ENCODE measurements around the gene CTLA4.

CTLA4 gene

GRCh38 chr2:203915256-203915655, 47.7 kb downstream of the CTLA4 start:
- no peak overlapping the region for H3K4me3 ChIP-seq (ENCODE audit: low read depth, low read length)
- no peak for TF ChIP-seq CTCF (conservative IDR thresholded peaks at IDR 0.05; ENCODE audit: low read depth, low read length)
- DNase-seq (ENCODE audit: low read depth) = no peak

DNA sequence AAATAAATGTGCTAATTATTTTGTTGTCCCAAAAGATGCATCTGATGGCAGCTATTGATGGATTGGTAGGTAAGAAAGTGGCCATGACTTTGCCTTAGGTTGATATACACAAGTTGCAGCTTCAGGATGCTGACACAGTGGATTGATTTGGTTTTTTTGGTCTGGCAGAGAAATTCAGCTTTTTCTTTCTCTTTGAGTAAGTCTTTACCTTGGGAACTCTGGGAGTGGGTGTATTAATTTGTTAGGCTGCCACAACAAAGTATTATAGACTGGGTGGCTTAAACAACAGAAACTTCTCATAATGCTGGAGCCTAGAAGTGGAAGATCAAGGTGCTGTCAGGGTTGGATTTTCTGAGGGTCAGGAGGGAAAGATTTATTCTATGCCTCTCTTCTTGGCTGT, 49.2 kb downstream of the CTLA4 start:
- TF ChIP-seq CTCF (conservative IDR thresholded peaks at IDR 0.05; ENCODE audit: low read depth, low read length) = no peak
- no peak overlapping the region for H3K4me3 ChIP-seq (ENCODE audit: low read depth, low read length)
- DNase-seq (ENCODE audit: low read depth) = no peak

DNA sequence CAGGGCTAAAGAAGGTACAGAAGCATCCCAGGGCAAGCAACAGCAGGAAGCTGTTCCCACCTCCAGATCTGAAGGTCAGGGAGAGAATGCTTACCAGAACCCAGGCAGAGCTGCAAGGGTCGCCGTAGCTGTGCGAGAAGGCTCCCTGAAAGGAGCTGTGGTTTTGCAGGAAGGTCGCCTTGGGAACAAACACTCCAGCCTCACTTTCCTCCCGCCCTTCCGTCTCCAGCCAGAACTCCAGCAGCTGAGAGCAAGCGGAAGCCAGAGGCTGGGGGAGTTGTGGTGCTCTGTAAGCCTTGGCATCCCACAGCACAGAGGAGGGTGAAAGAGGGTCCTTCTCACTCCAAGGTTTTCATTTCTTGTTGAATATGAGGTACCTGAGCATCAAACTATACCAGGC, 50.7 kb downstream of the CTLA4 start:
- no peak for DNase-seq (ENCODE audit: low read depth)
- H3K4me3 ChIP-seq (ENCODE audit: low read depth, low read length) = no peak overlapping the region
- TF ChIP-seq CTCF (conservative IDR thresholded peaks at IDR 0.05; ENCODE audit: low read depth, low read length) = no peak

DNA sequence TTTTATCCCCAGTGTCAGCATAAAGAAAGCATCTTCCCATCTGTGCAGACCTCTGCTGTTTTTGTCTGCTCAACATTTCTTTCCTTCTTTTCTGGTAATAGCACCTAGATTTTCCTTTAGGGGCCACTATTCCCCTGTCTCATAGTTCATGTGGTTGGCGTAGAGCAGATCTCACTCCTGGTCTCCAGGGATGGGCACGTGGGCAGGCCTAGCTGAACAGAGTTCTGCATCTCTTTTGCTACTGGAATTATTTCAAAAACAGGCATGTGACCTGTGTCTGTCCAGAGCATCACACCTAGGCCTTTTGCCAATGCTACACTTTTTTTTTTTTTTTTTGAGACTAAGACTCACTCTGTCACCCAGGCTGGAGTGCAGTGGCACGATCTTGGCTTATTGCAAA, 51.3 kb downstream of the CTLA4 start:
- no peak overlapping the region for H3K4me3 ChIP-seq (ENCODE audit: low read depth, low read length)
- no peak for DNase-seq (ENCODE audit: low read depth)
- no peak for TF ChIP-seq CTCF (conservative IDR thresholded peaks at IDR 0.05; ENCODE audit: low read depth, low read length)

Measured in choroid plexus epithelial cell (primary cell).